PC-9 (cell line): ENCODE measurements around the gene RPL37A.

Source experiments
- EZH2 ChIP-seq: fragments of 200-600 bp; sonication (generic); IDR thresholded peaks from 2 replicates; pipeline ENCODE4 v1.8.0; 2017; ENCODE audit warnings: antibody characterized with exemption, low read depth
- TF ChIP-seq, protein P1 (sequence below): fragments of 200-600 bp; sonication (generic); conservative IDR thresholded peaks from 2 replicates; pipeline ENCODE4 v1.6.1; 2017; ENCODE audit warnings: mixed run types, antibody characterized with exemption, mild to moderate bottlenecking, moderate library complexity

DNA sequence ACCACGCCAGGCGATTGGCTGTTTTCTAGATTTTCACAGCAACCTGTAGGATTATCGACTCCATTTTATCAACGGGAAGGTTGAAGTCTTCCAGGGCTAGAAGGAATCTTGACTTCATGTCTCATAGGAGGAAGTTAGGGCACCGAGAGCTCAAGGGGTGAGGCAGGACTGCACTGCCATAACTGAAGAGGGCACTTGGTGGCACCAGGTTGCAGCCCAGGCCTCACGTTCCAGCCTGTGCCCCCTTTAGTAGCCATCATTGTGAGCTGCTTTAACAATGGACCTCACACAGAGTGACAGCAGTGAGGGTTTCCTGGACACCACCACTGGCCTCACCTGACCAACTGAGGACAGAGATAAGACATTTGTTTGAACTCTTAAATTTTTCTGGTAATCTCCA lies 22.9 kb upstream of the RPL37A start:
- TF ChIP-seq EZH2: no peak
- TF ChIP-seq, protein P1, sequence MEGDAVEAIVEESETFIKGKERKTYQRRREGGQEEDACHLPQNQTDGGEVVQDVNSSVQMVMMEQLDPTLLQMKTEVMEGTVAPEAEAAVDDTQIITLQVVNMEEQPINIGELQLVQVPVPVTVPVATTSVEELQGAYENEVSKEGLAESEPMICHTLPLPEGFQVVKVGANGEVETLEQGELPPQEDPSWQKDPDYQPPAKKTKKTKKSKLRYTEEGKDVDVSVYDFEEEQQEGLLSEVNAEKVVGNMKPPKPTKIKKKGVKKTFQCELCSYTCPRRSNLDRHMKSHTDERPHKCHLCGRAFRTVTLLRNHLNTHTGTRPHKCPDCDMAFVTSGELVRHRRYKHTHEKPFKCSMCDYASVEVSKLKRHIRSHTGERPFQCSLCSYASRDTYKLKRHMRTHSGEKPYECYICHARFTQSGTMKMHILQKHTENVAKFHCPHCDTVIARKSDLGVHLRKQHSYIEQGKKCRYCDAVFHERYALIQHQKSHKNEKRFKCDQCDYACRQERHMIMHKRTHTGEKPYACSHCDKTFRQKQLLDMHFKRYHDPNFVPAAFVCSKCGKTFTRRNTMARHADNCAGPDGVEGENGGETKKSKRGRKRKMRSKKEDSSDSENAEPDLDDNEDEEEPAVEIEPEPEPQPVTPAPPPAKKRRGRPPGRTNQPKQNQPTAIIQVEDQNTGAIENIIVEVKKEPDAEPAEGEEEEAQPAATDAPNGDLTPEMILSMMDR: no peak
